ENCODE data around the gene MRPS24. TPM values are rescaled to one million over a fixed set of nuclear protein-coding genes. Genes with fewer than 3 reads are reported as not detected.

The MRPS24 gene
- polyA plus RNA-seq, 1 donor (not counting 4 experiments of a cell fraction or from before 2014, with no cell fraction given): 104 TPM

DNA sequence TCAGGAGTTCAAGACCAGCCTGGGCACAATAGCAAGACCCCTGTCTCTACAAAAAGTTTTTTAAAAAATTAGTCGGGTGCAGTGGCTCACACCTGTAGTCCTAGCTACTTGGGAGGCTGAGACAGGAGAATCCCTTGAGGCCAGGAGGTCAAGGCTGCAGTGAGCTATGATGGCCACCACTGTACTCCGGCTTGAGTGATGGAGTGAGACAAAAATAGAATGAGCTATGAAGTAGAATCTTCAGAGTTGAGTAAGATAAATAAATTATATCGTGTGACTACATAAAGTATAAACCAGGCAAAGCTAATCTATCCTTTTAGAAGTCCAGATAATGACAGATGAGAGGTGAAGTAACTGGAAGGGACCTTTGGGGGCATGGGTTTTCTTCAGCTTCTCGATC, 15.3 kb upstream of the MRPS24 start:
- no peak overlapping the region for H2AFZ ChIP-seq (ENCODE audit: control insufficient read depth, low read length)
- dilution Hi-C loops (cut with MboI; ENCODE audit: extremely low pct_ligation_motif_present, low sequenced_read_pairs): no loop called here
- no peak for FAIRE-seq

DNA sequence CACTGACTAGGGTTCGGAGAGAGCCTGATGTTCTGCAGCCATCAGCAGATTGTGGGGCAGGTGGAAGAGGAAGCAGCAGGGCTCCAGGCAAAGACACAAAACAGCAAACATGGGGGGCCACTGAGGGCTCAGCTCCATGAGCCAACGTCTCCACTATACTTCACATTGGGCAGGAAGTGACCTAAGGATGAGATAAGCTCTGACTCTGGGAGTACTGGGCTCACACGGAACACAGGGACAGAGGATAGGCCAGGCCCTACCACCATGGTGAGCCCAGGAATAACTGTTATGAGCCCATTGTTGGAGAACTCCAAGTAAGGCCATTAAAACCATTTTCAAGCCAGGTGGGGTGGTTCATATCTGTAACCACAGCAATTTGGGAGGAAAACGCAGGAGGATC, 14.9 kb upstream of the MRPS24 start:
- Histone ChIP-seq H3K27ac (ENCODE audit: control insufficient read depth, insufficient read depth, low read length) (no peak overlapping the region), H3K4me1 (ENCODE audit: control insufficient read depth, extremely low read depth, insufficient read depth, low read length) (peaks cover 2% of the 10 kb centered on the region), H3K4me3 (ENCODE audit: control insufficient read depth in 2 of 3, extremely low read depth in 1 of 3, insufficient read depth in 2 of 3, low read depth in 1 of 3, low read length in 3 of 3) (no peak overlapping the region), H3K9me1 (ENCODE audit: control insufficient read depth, extremely low read depth, insufficient read depth, low read length) (no peaks in the 10 kb centered on the region), H3K79me2 (ENCODE audit: control insufficient read depth, insufficient read depth, low read length) (peaks cover 17% of the 10 kb centered on the region), H2AFZ (ENCODE audit: control insufficient read depth, low read length) (no peak overlapping the region), H3K27me3 (ENCODE audit: control insufficient read depth, extremely low read depth, insufficient read depth, low read length) (no peaks in the 10 kb centered on the region), H3K9ac (ENCODE audit: control insufficient read depth, extremely low read depth, insufficient read depth, low read length) (no peak overlapping the region), H4K20me1 (ENCODE audit: control insufficient read depth, extremely low read depth, insufficient read depth, low read length) (peaks cover 3% of the 10 kb centered on the region), H3K9me3 (ENCODE audit: control insufficient read depth, low read depth, low read length) (no peaks in the 10 kb centered on the region), H3K4me2 (ENCODE audit: control insufficient read depth, extremely low read depth, insufficient read depth, low read depth, low read length) (no peak overlapping the region), H3K36me3 (ENCODE audit: control insufficient read depth in 2 of 2, extremely low read depth in 1 of 2, insufficient read depth in 2 of 2, low read length in 2 of 2) (peaks cover 27 to 35% of the 10 kb centered on the region in 2 experiments)
- no peak for FAIRE-seq
- no peak for DNase-seq (ENCODE audit: low read depth, low spot score)
- dilution Hi-C loops (cut with MboI; ENCODE audit: extremely low pct_ligation_motif_present, low sequenced_read_pairs): no loop called here
- no peak for TF ChIP-seq EZH2 (IDR thresholded peaks at IDR 0.05; ENCODE audit: low read length)
- TF ChIP-seq, protein P1, sequence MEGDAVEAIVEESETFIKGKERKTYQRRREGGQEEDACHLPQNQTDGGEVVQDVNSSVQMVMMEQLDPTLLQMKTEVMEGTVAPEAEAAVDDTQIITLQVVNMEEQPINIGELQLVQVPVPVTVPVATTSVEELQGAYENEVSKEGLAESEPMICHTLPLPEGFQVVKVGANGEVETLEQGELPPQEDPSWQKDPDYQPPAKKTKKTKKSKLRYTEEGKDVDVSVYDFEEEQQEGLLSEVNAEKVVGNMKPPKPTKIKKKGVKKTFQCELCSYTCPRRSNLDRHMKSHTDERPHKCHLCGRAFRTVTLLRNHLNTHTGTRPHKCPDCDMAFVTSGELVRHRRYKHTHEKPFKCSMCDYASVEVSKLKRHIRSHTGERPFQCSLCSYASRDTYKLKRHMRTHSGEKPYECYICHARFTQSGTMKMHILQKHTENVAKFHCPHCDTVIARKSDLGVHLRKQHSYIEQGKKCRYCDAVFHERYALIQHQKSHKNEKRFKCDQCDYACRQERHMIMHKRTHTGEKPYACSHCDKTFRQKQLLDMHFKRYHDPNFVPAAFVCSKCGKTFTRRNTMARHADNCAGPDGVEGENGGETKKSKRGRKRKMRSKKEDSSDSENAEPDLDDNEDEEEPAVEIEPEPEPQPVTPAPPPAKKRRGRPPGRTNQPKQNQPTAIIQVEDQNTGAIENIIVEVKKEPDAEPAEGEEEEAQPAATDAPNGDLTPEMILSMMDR (optimal IDR thresholded peaks at IDR 0.05 in 1 of 3, IDR thresholded peaks at IDR 0.05 in 1 of 3, conservative IDR thresholded peaks at IDR 0.05 in 1 of 3; ENCODE audit: extremely low read depth in 1 of 3, insufficient read depth in 2 of 3, low read length in 3 of 3): no peak

More for the DNA sequence above, 15.3 kb upstream of the MRPS24 start:
- Histone ChIP-seq H3K27ac (ENCODE audit: control insufficient read depth, insufficient read depth, low read length) (no peak overlapping the region), H3K9me1 (ENCODE audit: control insufficient read depth, extremely low read depth, insufficient read depth, low read length) (no peaks in the 10 kb centered on the region), H3K4me1 (ENCODE audit: control insufficient read depth, extremely low read depth, insufficient read depth, low read length) (peaks cover 6% of the 10 kb centered on the region), H3K27me3 (ENCODE audit: control insufficient read depth, extremely low read depth, insufficient read depth, low read length) (no peaks in the 10 kb centered on the region), H3K9me3 (ENCODE audit: control insufficient read depth, low read depth, low read length) (no peaks in the 10 kb centered on the region), H3K36me3 (ENCODE audit: control insufficient read depth in 2 of 2, extremely low read depth in 1 of 2, insufficient read depth in 2 of 2, low read length in 2 of 2) (peaks cover 25 to 31% of the 10 kb centered on the region in 2 experiments), H3K79me2 (ENCODE audit: control insufficient read depth, insufficient read depth, low read length) (peaks cover 21% of the 10 kb centered on the region), H3K4me2 (ENCODE audit: control insufficient read depth, extremely low read depth, insufficient read depth, low read depth, low read length) (no peak overlapping the region), H3K9ac (ENCODE audit: control insufficient read depth, extremely low read depth, insufficient read depth, low read length) (no peak overlapping the region), H3K4me3 (ENCODE audit: control insufficient read depth in 2 of 3, extremely low read depth in 1 of 3, insufficient read depth in 2 of 3, low read depth in 1 of 3, low read length in 3 of 3) (no peak overlapping the region), H4K20me1 (ENCODE audit: control insufficient read depth, extremely low read depth, insufficient read depth, low read length) (peaks cover 3% of the 10 kb centered on the region)
- no peak for DNase-seq (ENCODE audit: low read depth, low spot score)
- TF ChIP-seq, protein P1 (optimal IDR thresholded peaks at IDR 0.05 in 1 of 3, IDR thresholded peaks at IDR 0.05 in 1 of 3, conservative IDR thresholded peaks at IDR 0.05 in 1 of 3; ENCODE audit: extremely low read depth in 1 of 3, insufficient read depth in 2 of 3, low read length in 3 of 3): no peak
